K562 (cell line): ENCODE data around the gene DPT. TPM values are rescaled to one million over a fixed set of nuclear protein-coding genes. Genes with fewer than 3 reads are reported as not detected.

ENCODE experiments used
- ATAC-seq: fragments of 200-7000 bp; cut with Tn5 transposase; 3 replicates; pipeline ENCODE4 v1.9.1; 2020; ENCODE audit warnings: moderate library complexity
- BruUV-seq: library from RNA; stranded (reverse); fragments of 400-500 nt; replicated peaks from 2 replicates; lab custom pipeline; 2021; lab: Mats Ljungman, UMichigan
- CTCF ChIA-PET: fragments of 300-600 bp; formaldehyde crosslinking; extraction: SDS; loops from one replicate; lab custom pipeline; 2021; ENCODE audit warnings: low intra/inter-chr PET ratio; lab: Yijun Ruan, JAX
- POLR2A ChIA-PET: fragments of 300-600, 350-650 bp; sonication (Branson Sonifier 250); formaldehyde crosslinking; extraction: SDS; loops from one replicate; lab custom pipeline; 2021; ENCODE audit warnings: antibody characterized with exemption, inconsistent platforms; lab: Yijun Ruan, JAX
- DNase-seq, 4 experiments: peaks; one replicate each; pipeline versions ENCODE4 v3.0.0 to v3.0.0-alpha.2; 2011 to 2018; ENCODE audit warnings: low spot score in 3 of 4, mixed read lengths in 3 of 4; ENCODE audit errors: extremely low read depth in 1 of 4
- FAIRE-seq: peaks from 2 replicates; lab custom pipeline; 2011; peaks lifted over from hg19 to GRCh38; lab: Jason Lieb, UNC
- H2AFZ ChIP-seq: 2 replicates; pipeline ENCODE4 v1.6.0; 2011; ENCODE audit warnings: low read depth, low read length, control low read depth, inconsistent platforms
- H3K27ac ChIP-seq: fragments of 200-600 bp; 3 replicates; pipeline ENCODE4 v1.8.0; 2011; ENCODE audit warnings: low read depth, mild to moderate bottlenecking, control low read depth, inconsistent platforms, low read length, moderate library complexity, mixed read lengths; ENCODE audit errors: extremely low read depth
- H3K27me3 ChIP-seq, 2 experiments: fragments of 300-600 bp in 1 of 2; 2 replicates in 1 of 2; 3 replicates in 1 of 2; pipeline versions ENCODE4 v1.6.0 to v1.8.0; 2011; ENCODE audit warnings: inconsistent platforms in 2 of 2, low read length in 2 of 2, mild to moderate bottlenecking in 1 of 2, mixed read lengths in 1 of 2, moderate library complexity in 1 of 2; ENCODE audit not compliant: control insufficient read depth in 2 of 2, insufficient read depth in 2 of 2
- H3K36me3 ChIP-seq: fragments of 300-600 bp; 3 replicates; pipeline ENCODE4 v1.8.0; 2011; ENCODE audit warnings: mild to moderate bottlenecking, low read length, inconsistent platforms; ENCODE audit not compliant: control insufficient read depth, insufficient read depth
- H3K4me1 ChIP-seq, 2 experiments: fragments of 200-600 bp in 1 of 2; replicated peaks in 1 of 2; 2 replicates in 1 of 2; 3 replicates in 1 of 2; pipeline versions ENCODE4 v1.5.1 to v1.8.0; 2011; ENCODE audit warnings: inconsistent platforms in 2 of 2, low read length in 2 of 2, mild to moderate bottlenecking in 1 of 2, mixed read lengths in 1 of 2, moderate library complexity in 1 of 2; ENCODE audit not compliant: control insufficient read depth in 2 of 2, insufficient read depth in 2 of 2
- H3K4me2 ChIP-seq: 2 replicates; pipeline ENCODE4 v1.6.1; 2011; ENCODE audit warnings: low read length, control low read depth, inconsistent platforms, mixed read lengths; ENCODE audit not compliant: insufficient read depth
- H3K4me3 ChIP-seq: fragments of 200-600 bp; sonication (generic), shearing (Covaris generic); 2 replicates; pipeline ENCODE4 v1.5.1; 2016; ENCODE audit warnings: control low read depth, inconsistent platforms
- H3K79me2 ChIP-seq: fragments of 200-600 bp; 3 replicates; pipeline ENCODE4 v1.8.0; 2011; ENCODE audit warnings: low read length, inconsistent platforms; ENCODE audit not compliant: control insufficient read depth, insufficient read depth
- H3K9ac ChIP-seq, 2 experiments: 2 replicates each; pipeline versions ENCODE4 v1.6.0 to v1.6.1; 2011; ENCODE audit warnings: low read depth in 2 of 2, low read length in 2 of 2, control low read depth in 1 of 2, inconsistent platforms in 1 of 2, mild to moderate bottlenecking in 1 of 2, mixed read lengths in 1 of 2; ENCODE audit not compliant: insufficient read depth in 1 of 2
- H3K9me1 ChIP-seq: one replicate; pipeline ENCODE4 v1.6.0; 2011; ENCODE audit warnings: inconsistent platforms, mild to moderate bottlenecking, low read length, moderate library complexity; ENCODE audit not compliant: control insufficient read depth, insufficient read depth
- H3K9me3 ChIP-seq: replicated peaks from 2 replicates; pipeline ENCODE4 v1.5.1; 2011; ENCODE audit warnings: low read depth, low read length, inconsistent platforms; ENCODE audit not compliant: control insufficient read depth, insufficient read depth
- H4K20me1 ChIP-seq: replicated peaks from 2 replicates; pipeline ENCODE4 v1.6.1; 2011; ENCODE audit warnings: low read length, inconsistent platforms, mixed read lengths; ENCODE audit not compliant: control insufficient read depth, insufficient read depth
- ARID1B ChIP-seq: fragments of 450-650 bp; IDR thresholded peaks from 2 replicates; pipeline ENCODE4 v1.6.1; 2016; ENCODE audit warnings: antibody characterized with exemption, mild to moderate bottlenecking, inconsistent platforms
- CBFB ChIP-seq: sonication (generic); formaldehyde crosslinking; IDR thresholded peaks from 2 replicates; pipeline ENCODE4 v1.4.0; 2020; ENCODE audit warnings: mild to moderate bottlenecking, missing genetic modification reagents
- MED1 ChIP-seq: sonication (generic); formaldehyde crosslinking; IDR thresholded peaks from 2 replicates; pipeline ENCODE4 v1.8.1; 2023; ENCODE audit warnings: missing genetic modification reagents, borderline replicate concordance
- MTA1 ChIP-seq: fragments of 450-650 bp; IDR thresholded peaks from 2 replicates; pipeline ENCODE4 v1.6.1; 2017; ENCODE audit warnings: borderline replicate concordance
- NR1H2 ChIP-seq: sonication (generic); formaldehyde crosslinking; IDR thresholded peaks from 2 replicates; pipeline ENCODE4 v1.4.0; 2020; ENCODE audit warnings: mild to moderate bottlenecking, missing genetic modification reagents
- POLR3G ChIP-seq: IDR thresholded peaks from 2 replicates; pipeline ENCODE4 v1.6.1; 2011; ENCODE audit not compliant: insufficient read length, insufficient replicate concordance; ENCODE audit errors: extremely low read depth
- SMAD1 ChIP-seq: fragments of 150-350 bp; IDR thresholded peaks from 2 replicates; pipeline ENCODE4 v1.6.1; 2014; ENCODE audit warnings: low read length, low read depth; ENCODE audit not compliant: partially characterized antibody
- WGBS: fragments of 100-300 bp; shearing (Covaris generic); methylation state at CpG from one replicate; pipeline ENCODE4 v1.1.6; 2016; ENCODE audit warnings: low coverage, mixed read lengths; ENCODE audit not compliant: insufficient coverage; ENCODE audit errors: missing lambda C conversion rate; 5-methylcytosine and 5-hydroxymethylcytosine counted together
- in situ Hi-C: fragments of 300-500 bp; cut with MboI; formaldehyde crosslinking; loops from 4 replicates; pipeline ENCODE4 v1.15.0; 2018; ENCODE audit warnings: inconsistent platforms, mixed read lengths
- intact Hi-C: fragments of 100-400 bp; cut with micrococcal nuclease; formaldehyde crosslinking; loops from 2 replicates; pipeline ENCODE4 v1.14.2; 2022
- polyA plus RNA-seq, 8 experiments: library from polyadenylated mRNA; depleted of rRNA in 4 of 8; stranded (reverse) in 5 of 8; unstranded in 3 of 8; fragments of >200 nt; fragmentation: Nextera tagmentation in 2 of 8; fragmentation: Illumina TruSeq in 1 of 8; extraction: Ambion mirVana in 2 of 8; extraction: Trizol in 1 of 8; gene quantifications; 2 replicates each; pipeline versions ENCODE4 v1.2.1 to v1.2.3, GENCODE V29; 2011 to 2014; ENCODE audit warnings: inconsistent platforms in 1 of 8, missing spikeins in 1 of 8
- total RNA-seq, 7 experiments: library from RNA; depleted of rRNA in 6 of 7; stranded (reverse); fragments of >200 nt in 6 of 7; fragmentation: Illumina TruSeq in 2 of 7; extraction: Trizol in 2 of 7; gene quantifications; 2 replicates each; pipeline versions ENCODE4 v1.2.1 to v1.2.3, GENCODE V29; 2011 to 2021; ENCODE audit warnings: low replicate concordance in 1 of 7
- TF ChIP-seq, protein P1 (sequence below), 2 experiments: fragments of 150-350 bp in 1 of 2; IDR thresholded peaks; 2 replicates each; pipeline ENCODE4 v1.6.1; 2012 to 2016; ENCODE audit warnings: low read depth in 2 of 2, low read length in 2 of 2, mild to moderate bottlenecking in 1 of 2, moderate library complexity in 1 of 2
- TF ChIP-seq, protein P2 (sequence below): fragments of 450-650 bp; formaldehyde crosslinking; IDR thresholded peaks from 2 replicates; pipeline ENCODE4 v1.4.0; 2020; ENCODE audit warnings: mild to moderate bottlenecking, moderate library complexity
- TF ChIP-seq, protein P3 (sequence below): fragments of 250-450 bp; sonication (Bioruptor Pico); IDR thresholded peaks from 2 replicates; pipeline ENCODE4 v1.8.0; 2021; ENCODE audit warnings: moderate library complexity, mild to moderate bottlenecking, inconsistent platforms

DPT gene
- total and polyA plus RNA-seq, 9 of the 15 experiments (the other 6 are each of a cell fraction or from before 2014, with no cell fraction given), result not detected

DNA sequence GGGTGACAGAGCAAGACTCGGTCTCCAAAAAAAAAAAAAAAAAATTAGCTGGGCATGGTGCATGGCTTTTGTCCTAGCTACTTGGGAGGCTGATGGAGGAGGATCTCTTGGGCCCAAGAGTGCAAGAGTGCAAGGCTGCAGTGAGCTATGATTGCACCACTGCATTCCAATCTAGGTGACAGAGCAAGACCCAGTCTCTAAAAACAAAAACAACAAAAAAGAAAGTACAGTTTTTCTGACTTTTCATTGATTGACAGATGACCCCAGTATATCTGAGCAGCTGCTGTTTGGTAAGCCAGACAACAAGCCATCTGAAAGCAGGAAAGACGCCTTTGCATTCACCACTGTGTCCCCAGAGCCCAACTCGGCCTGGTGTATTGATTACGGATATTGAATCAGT lies 10.9 kb upstream of the DPT start:
- H3K9me1 ChIP-seq, result no peaks in the 10 kb centered on the region
- POLR2A ChIA-PET, result no interaction called here
- peaks cover 5 to 6% of the 10 kb centered on the region in 2 experiments; a peak in 3 of 5 replicates for H3K27me3 ChIP-seq
- no peak overlapping the region for H3K4me3 ChIP-seq
- no peaks in the 10 kb centered on the region for H4K20me1 ChIP-seq
- TF ChIP-seq MED1 (CRISPR knock-in tag) (no peak), SMAD1 (no peak), MTA1 (no peak), POLR3G (no peak), NR1H2 (no peak), CBFB (CRISPR knock-in tag) (no peak), ARID1B (no peak)
- TF ChIP-seq, protein P1, sequence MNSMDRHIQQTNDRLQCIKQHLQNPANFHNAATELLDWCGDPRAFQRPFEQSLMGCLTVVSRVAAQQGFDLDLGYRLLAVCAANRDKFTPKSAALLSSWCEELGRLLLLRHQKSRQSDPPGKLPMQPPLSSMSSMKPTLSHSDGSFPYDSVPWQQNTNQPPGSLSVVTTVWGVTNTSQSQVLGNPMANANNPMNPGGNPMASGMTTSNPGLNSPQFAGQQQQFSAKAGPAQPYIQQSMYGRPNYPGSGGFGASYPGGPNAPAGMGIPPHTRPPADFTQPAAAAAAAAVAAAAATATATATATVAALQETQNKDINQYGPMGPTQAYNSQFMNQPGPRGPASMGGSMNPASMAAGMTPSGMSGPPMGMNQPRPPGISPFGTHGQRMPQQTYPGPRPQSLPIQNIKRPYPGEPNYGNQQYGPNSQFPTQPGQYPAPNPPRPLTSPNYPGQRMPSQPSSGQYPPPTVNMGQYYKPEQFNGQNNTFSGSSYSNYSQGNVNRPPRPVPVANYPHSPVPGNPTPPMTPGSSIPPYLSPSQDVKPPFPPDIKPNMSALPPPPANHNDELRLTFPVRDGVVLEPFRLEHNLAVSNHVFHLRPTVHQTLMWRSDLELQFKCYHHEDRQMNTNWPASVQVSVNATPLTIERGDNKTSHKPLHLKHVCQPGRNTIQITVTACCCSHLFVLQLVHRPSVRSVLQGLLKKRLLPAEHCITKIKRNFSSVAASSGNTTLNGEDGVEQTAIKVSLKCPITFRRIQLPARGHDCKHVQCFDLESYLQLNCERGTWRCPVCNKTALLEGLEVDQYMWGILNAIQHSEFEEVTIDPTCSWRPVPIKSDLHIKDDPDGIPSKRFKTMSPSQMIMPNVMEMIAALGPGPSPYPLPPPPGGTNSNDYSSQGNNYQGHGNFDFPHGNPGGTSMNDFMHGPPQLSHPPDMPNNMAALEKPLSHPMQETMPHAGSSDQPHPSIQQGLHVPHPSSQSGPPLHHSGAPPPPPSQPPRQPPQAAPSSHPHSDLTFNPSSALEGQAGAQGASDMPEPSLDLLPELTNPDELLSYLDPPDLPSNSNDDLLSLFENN (IDR thresholded peaks at IDR 0.05; ENCODE audit: low read depth in 2 of 2, low read length in 2 of 2), result no peak
- TF ChIP-seq, protein P2, sequence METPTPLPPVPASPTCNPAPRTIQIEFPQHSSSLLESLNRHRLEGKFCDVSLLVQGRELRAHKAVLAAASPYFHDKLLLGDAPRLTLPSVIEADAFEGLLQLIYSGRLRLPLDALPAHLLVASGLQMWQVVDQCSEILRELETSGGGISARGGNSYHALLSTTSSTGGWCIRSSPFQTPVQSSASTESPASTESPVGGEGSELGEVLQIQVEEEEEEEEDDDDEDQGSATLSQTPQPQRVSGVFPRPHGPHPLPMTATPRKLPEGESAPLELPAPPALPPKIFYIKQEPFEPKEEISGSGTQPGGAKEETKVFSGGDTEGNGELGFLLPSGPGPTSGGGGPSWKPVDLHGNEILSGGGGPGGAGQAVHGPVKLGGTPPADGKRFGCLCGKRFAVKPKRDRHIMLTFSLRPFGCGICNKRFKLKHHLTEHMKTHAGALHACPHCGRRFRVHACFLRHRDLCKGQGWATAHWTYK (CRISPR knock-in tag), result no peak
- TF ChIP-seq, protein P3, sequence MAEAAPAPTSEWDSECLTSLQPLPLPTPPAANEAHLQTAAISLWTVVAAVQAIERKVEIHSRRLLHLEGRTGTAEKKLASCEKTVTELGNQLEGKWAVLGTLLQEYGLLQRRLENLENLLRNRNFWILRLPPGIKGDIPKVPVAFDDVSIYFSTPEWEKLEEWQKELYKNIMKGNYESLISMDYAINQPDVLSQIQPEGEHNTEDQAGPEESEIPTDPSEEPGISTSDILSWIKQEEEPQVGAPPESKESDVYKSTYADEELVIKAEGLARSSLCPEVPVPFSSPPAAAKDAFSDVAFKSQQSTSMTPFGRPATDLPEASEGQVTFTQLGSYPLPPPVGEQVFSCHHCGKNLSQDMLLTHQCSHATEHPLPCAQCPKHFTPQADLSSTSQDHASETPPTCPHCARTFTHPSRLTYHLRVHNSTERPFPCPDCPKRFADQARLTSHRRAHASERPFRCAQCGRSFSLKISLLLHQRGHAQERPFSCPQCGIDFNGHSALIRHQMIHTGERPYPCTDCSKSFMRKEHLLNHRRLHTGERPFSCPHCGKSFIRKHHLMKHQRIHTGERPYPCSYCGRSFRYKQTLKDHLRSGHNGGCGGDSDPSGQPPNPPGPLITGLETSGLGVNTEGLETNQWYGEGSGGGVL (CRISPR knock-in tag), result no peak
- 0% methylated on average over 3 of the region's 4 CpGs for WGBS
- BruUV-seq, result no TSS peak
- H2AFZ ChIP-seq, result no peak overlapping the region
- in situ Hi-C loops, result no loop called here
- H3K79me2 ChIP-seq, result no peaks in the 10 kb centered on the region
- ATAC-seq (no peak), DNase-seq (no peak), FAIRE-seq (no peak)
- no peak overlapping the region for H3K9ac ChIP-seq
- intact Hi-C loops, result no loop called here
- no peaks in the 10 kb centered on the region for H3K9me3 ChIP-seq
- no peaks in the 10 kb centered on the region for H3K36me3 ChIP-seq
- H3K4me1 ChIP-seq, result no peaks in the 10 kb centered on the region
- H3K27ac ChIP-seq, result no peak overlapping the region
- H3K4me2 ChIP-seq, result no peak overlapping the region
- CTCF ChIA-PET, result no interaction called here
